GM19397 (cell line): ENCODE results near the gene PSMG4.

Experiments
- ATAC-seq: cut with Tn5 transposase; IDR thresholded peaks from one replicate; pipeline ENCODE4 v1.9.1; 2021; ENCODE audit warnings: mild to moderate bottlenecking, moderate library complexity; ENCODE audit not compliant: unreplicated experiment

Gene PSMG4

GRCh38 chr6:3250231-3250675 lies 8.5 kb upstream of the PSMG4 start:
- no peak for ATAC-seq

- ATAC-seq = no peak
Measured at GRCh38 chr6:3251462-3252314, 7.1 kb upstream of the PSMG4 start.

- ATAC-seq = no peak
Measured at GRCh38 chr6:3252369-3252768, 6.4 kb upstream of the PSMG4 start.

- ATAC-seq = no peak
Measured at GRCh38 chr6:3252861-3253596, 5.7 kb upstream of the PSMG4 start.

GRCh38 chr6:3253597-3253961 lies 5.2 kb upstream of the PSMG4 start:
- ATAC-seq = no peak

- no peak for ATAC-seq
Measured at GRCh38 chr6:3258201-3258600, 546 bp upstream of the PSMG4 start.

GRCh38 chr6:3259491-3259958 lies 778 bp downstream of the PSMG4 start:
- ATAC-seq = peak; percentile 32

- no peak for ATAC-seq
Measured at GRCh38 chr6:3260296-3260695, 1.5 kb downstream of the PSMG4 start.

GRCh38 chr6:3260772-3261517 lies 2.2 kb downstream of the PSMG4 start:
- no peak for ATAC-seq

- ATAC-seq = no peak
Measured at GRCh38 chr6:3261518-3261820, 2.7 kb downstream of the PSMG4 start.

- ATAC-seq = no peak
Measured at GRCh38 chr6:3261921-3262320, 3.2 kb downstream of the PSMG4 start.

- no peak for ATAC-seq
Measured at GRCh38 chr6:3263096-3263495, 4.3 kb downstream of the PSMG4 start.

- ATAC-seq = no peak
Measured at GRCh38 chr6:3264356-3264755, 5.6 kb downstream of the PSMG4 start.

GRCh38 chr6:3265671-3266070 lies 6.9 kb downstream of the PSMG4 start:
- ATAC-seq = no peak

- ATAC-seq = no peak
Measured at GRCh38 chr6:3266170-3266569, 7.4 kb downstream of the PSMG4 start.

- no peak for ATAC-seq
Measured at GRCh38 chr6:3267162-3267561, 8.4 kb downstream of the PSMG4 start.

GRCh38 chr6:3268680-3269079 lies 9.9 kb downstream of the PSMG4 start:
- no peak for ATAC-seq

GRCh38 chr6:3269281-3269975 lies 10.7 kb downstream of the PSMG4 start:
- ATAC-seq = no peak

GRCh38 chr6:3270258-3270657 lies 11.5 kb downstream of the PSMG4 start:
- ATAC-seq = no peak

- no peak for ATAC-seq
Measured at GRCh38 chr6:3271756-3272155, 13.0 kb downstream of the PSMG4 start.
